ENCODE measurements around the gene DYNC1I2.

Gene DYNC1I2

GRCh38 chr2:171785450-171785849 is 98.2 kb downstream of the DYNC1I2 start:
- DNase-seq, result no peak

GRCh38 chr2:171787333-171788072 is 100.2 kb downstream of the DYNC1I2 start:
- no peak for DNase-seq

GRCh38 chr2:171788316-171788993 is 101.2 kb downstream of the DYNC1I2 start:
- no peak for DNase-seq

GRCh38 chr2:171789956-171790355 is 102.7 kb downstream of the DYNC1I2 start:
- no peak for DNase-seq

GRCh38 chr2:171791361-171791760 is 104.1 kb downstream of the DYNC1I2 start:
- no peak for DNase-seq

GRCh38 chr2:171792157-171792556 is 104.9 kb downstream of the DYNC1I2 start:
- no peak for DNase-seq

- DNase-seq, result no peak
Measured at GRCh38 chr2:171792886-171793580, 105.8 kb downstream of the DYNC1I2 start.

- no peak for DNase-seq
Measured at GRCh38 chr2:171793691-171794678, 106.7 kb downstream of the DYNC1I2 start.

GRCh38 chr2:171794918-171795317 is 107.6 kb downstream of the DYNC1I2 start:
- DNase-seq, result no peak
